ENCODE results near the gene CTPS2. TPM values are rescaled to one million over a fixed set of nuclear protein-coding genes. Genes with fewer than 3 reads are reported as not detected.

Gene CTPS2
- total RNA-seq, 1 donor from 2014 or later: 16.4 TPM

GRCh38 chrX:16711893-16712547 is 449 bp downstream of the CTPS2 start:
- no peak for DNase-seq (ENCODE audit: low read depth)
- TF ChIP-seq CTCF (conservative IDR thresholded peaks at IDR 0.05; ENCODE audit: low read depth, low read length): no peak
- peak overlapping the region; percentile 73 for H3K4me3 ChIP-seq (ENCODE audit: low read depth, low read length)

GRCh38 chrX:16711219-16711811 is 1.2 kb downstream of the CTPS2 start:
- no peak for DNase-seq (ENCODE audit: low read depth)
- no peak for TF ChIP-seq CTCF (conservative IDR thresholded peaks at IDR 0.05; ENCODE audit: low read depth, low read length)
- H3K4me3 ChIP-seq (ENCODE audit: low read depth, low read length): peak overlapping the region; percentile 73

- no peak for TF ChIP-seq CTCF (conservative IDR thresholded peaks at IDR 0.05; ENCODE audit: low read depth, low read length)
- no peak overlapping the region for H3K4me3 ChIP-seq (ENCODE audit: low read depth, low read length)
- no peak for DNase-seq (ENCODE audit: low read depth)
Measured at GRCh38 chrX:16708016-16708415, 4.5 kb downstream of the CTPS2 start.

GRCh38 chrX:16705370-16705769 is 7.1 kb downstream of the CTPS2 start:
- no peak for TF ChIP-seq CTCF (conservative IDR thresholded peaks at IDR 0.05; ENCODE audit: low read depth, low read length)
- H3K4me3 ChIP-seq (ENCODE audit: low read depth, low read length): no peak overlapping the region
- DNase-seq (ENCODE audit: low read depth): no peak

GRCh38 chrX:16702700-16703599 is 9.5 kb downstream of the CTPS2 start:
- no peak for DNase-seq (ENCODE audit: low read depth)
- no peak for TF ChIP-seq CTCF (conservative IDR thresholded peaks at IDR 0.05; ENCODE audit: low read depth, low read length)
- no peak overlapping the region for H3K4me3 ChIP-seq (ENCODE audit: low read depth, low read length)

GRCh38 chrX:16700734-16701133 is 11.7 kb downstream of the CTPS2 start:
- DNase-seq (ENCODE audit: low read depth): no peak
- no peak for TF ChIP-seq CTCF (conservative IDR thresholded peaks at IDR 0.05; ENCODE audit: low read depth, low read length)
- H3K4me3 ChIP-seq (ENCODE audit: low read depth, low read length): no peak overlapping the region
